GM10266 (cell line): ENCODE data around the gene ADH5.
"Not testable (repeated sequence)": the region's sequence is repeated elsewhere in the genome, so short reads cannot be mapped to it uniquely, and the experiment has no call there.

ENCODE experiments used
- DNase-seq: peaks from one replicate; pipeline ENCODE4 v3.0.0; 2012; ENCODE audit errors: extremely low spot score
- TF ChIP-seq, protein P1 (sequence below): IDR thresholded peaks from 2 replicates; pipeline ENCODE4 v1.5.1; 2012; ENCODE audit warnings: mild to moderate bottlenecking, low read depth; ENCODE audit not compliant: control insufficient read depth, insufficient read depth; ENCODE audit errors: missing control alignments

Gene ADH5

DNA sequence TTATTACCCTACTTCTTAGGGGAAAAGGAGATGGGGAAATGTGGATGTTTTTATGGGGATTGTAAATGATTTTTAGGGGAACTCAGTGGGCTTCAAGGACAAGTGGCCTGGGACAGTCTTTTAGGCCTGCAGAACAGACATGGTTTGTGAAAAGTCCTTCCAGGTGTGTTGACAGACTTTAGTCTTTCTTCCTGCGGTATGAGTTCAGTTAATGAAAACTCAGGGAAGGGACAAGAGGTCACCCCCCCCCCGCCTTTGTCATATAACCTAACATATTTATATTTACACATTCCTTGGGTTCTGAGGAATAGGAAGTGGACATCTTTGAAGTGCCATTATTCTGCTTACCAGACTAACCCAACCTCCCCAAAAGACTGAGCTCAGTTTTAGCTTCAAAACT lies 61.3 kb downstream of the ADH5 start:
- TF ChIP-seq, protein P1, sequence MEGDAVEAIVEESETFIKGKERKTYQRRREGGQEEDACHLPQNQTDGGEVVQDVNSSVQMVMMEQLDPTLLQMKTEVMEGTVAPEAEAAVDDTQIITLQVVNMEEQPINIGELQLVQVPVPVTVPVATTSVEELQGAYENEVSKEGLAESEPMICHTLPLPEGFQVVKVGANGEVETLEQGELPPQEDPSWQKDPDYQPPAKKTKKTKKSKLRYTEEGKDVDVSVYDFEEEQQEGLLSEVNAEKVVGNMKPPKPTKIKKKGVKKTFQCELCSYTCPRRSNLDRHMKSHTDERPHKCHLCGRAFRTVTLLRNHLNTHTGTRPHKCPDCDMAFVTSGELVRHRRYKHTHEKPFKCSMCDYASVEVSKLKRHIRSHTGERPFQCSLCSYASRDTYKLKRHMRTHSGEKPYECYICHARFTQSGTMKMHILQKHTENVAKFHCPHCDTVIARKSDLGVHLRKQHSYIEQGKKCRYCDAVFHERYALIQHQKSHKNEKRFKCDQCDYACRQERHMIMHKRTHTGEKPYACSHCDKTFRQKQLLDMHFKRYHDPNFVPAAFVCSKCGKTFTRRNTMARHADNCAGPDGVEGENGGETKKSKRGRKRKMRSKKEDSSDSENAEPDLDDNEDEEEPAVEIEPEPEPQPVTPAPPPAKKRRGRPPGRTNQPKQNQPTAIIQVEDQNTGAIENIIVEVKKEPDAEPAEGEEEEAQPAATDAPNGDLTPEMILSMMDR, result no peak
- DNase-seq, result no peak

DNA sequence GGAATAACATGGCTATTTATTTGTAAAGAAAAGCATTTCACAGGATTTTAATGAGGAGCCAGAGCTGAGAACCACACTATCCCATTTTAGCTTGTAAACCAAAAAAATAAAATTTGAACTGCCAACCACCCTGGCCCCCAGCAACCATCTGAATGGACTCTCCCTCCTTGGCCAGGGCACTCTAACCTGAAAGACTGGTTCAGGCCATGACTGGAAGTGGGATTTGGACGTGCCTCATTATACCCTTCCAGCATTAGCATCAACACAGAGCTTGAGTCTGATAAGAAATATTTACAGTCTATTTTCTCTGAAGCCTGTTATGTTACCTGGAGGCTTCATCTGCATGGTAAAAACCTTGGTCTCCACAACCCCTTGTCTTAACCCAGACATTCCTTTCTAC lies 63.1 kb downstream of the ADH5 start:
- TF ChIP-seq, protein P1, result no peak
- DNase-seq, result no peak

- no peak for DNase-seq
- TF ChIP-seq, protein P1, result no peak
Measured at GRCh38 chr4:99024481-99025275, 63.9 kb downstream of the ADH5 start.

DNA sequence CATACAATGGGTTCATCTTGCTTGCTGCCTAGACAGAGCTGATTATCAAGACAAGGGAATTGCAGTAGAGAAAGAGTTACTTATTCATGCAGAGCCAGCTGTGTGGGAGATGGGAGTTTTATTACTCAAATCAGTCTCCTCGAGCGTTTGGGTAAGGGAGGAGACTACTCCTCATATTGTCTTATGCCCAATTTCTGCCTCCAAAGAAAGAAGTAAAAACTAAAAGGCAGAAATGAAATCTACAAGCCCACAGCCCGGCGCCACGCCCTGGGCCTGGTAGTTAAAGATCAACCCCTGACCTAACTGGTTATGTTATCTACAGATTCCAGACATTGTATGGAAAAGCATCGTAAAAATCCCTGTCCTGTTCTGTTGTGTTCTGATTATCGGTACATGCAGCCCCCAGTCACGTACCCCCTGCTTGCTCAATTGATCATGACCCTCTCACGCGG lies 64.8 kb downstream of the ADH5 start:
- DNase-seq, result not testable (repeated sequence)

DNA sequence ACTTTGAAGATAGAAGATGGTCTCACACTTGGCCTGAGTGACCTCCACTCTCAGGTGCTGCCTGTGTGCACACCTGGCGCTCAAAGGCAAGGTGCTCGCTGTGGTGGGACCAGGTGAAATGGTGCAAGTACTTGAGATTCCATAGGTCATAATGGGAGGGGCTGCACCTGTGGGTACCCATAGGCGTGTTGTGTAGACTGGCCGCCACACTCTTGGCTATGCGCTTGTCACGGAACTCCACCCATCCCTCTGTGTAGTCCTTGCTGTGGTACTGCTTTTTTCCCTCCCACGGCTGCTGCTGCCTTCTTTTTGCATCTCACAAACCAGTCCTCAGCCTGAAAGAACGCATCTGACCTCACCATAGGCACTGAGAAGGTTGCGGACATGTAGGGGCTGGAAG lies 66.0 kb downstream of the ADH5 start:
- TF ChIP-seq, protein P1, result no peak

DNA sequence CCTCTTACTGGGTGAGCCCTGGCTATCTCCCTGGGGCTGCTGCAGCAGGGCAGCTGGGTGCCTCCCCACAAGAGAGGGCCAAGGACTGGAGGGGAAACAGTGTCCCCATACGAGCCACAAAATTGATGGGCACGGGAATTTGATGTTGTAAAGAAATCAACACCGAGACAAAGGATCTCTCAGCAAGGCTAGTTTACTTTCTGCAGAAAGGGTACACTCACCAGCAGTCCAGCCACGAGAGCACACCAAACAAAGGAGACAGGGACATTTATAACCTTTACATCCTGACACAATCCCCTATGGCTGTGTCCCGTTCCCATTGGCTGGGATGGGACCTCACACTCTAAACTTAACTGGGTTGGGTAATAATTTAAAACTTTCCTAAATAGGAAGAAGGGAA lies 67.2 kb downstream of the ADH5 start:
- TF ChIP-seq, protein P1, result no peak
- DNase-seq, result no peak

More for the DNA sequence above, 66.0 kb downstream of the ADH5 start:
- no peak for DNase-seq
